ENCODE measurements around the gene RPS6KA2.

GRCh38 chr6:166446567-166447065, 180.4 kb downstream of the RPS6KA2 start:
- no peak for TF ChIP-seq FOXM1 (IDR thresholded peaks at IDR 0.05; ENCODE audit: borderline replicate concordance)
- no peak for TF ChIP-seq ELF4 (IDR thresholded peaks at IDR 0.05)
- TF ChIP-seq SP1 (IDR thresholded peaks at IDR 0.05) = no peak
- TF ChIP-seq ZNF384 (IDR thresholded peaks at IDR 0.05) = no peak
